HL-60 (cell line): Measurements from ENCODE around the gene CAMKK1.

Experiments used
- GABPA ChIP-seq: IDR thresholded peaks from 2 replicates; pipeline ENCODE4 v1.6.1; 2012; ENCODE audit warnings: low read depth
- POLR2AphosphoS5 ChIP-seq: IDR thresholded peaks from 2 replicates; pipeline ENCODE4 v1.6.1; 2012; ENCODE audit warnings: low read depth
- SPI1 ChIP-seq: IDR thresholded peaks from 2 replicates; pipeline ENCODE4 v1.6.1; 2012; ENCODE audit warnings: low read depth, mild to moderate bottlenecking, borderline replicate concordance
- TF ChIP-seq, protein P1 (sequence below): IDR thresholded peaks from one replicate; pipeline ENCODE4 v1.5.1; 2011; ENCODE audit warnings: low read length, control low read depth, inconsistent platforms; ENCODE audit not compliant: insufficient read depth
- TF ChIP-seq, protein P2 (sequence below): IDR thresholded peaks from 2 replicates; pipeline ENCODE4 v1.6.1; 2012; ENCODE audit warnings: low read depth; ENCODE audit not compliant: insufficient replicate concordance

- TF ChIP-seq, protein P1, sequence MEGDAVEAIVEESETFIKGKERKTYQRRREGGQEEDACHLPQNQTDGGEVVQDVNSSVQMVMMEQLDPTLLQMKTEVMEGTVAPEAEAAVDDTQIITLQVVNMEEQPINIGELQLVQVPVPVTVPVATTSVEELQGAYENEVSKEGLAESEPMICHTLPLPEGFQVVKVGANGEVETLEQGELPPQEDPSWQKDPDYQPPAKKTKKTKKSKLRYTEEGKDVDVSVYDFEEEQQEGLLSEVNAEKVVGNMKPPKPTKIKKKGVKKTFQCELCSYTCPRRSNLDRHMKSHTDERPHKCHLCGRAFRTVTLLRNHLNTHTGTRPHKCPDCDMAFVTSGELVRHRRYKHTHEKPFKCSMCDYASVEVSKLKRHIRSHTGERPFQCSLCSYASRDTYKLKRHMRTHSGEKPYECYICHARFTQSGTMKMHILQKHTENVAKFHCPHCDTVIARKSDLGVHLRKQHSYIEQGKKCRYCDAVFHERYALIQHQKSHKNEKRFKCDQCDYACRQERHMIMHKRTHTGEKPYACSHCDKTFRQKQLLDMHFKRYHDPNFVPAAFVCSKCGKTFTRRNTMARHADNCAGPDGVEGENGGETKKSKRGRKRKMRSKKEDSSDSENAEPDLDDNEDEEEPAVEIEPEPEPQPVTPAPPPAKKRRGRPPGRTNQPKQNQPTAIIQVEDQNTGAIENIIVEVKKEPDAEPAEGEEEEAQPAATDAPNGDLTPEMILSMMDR, result no peak
- TF ChIP-seq POLR2AphosphoS5 (no peak), SPI1 (no peak), GABPA (no peak)
- TF ChIP-seq, protein P2, sequence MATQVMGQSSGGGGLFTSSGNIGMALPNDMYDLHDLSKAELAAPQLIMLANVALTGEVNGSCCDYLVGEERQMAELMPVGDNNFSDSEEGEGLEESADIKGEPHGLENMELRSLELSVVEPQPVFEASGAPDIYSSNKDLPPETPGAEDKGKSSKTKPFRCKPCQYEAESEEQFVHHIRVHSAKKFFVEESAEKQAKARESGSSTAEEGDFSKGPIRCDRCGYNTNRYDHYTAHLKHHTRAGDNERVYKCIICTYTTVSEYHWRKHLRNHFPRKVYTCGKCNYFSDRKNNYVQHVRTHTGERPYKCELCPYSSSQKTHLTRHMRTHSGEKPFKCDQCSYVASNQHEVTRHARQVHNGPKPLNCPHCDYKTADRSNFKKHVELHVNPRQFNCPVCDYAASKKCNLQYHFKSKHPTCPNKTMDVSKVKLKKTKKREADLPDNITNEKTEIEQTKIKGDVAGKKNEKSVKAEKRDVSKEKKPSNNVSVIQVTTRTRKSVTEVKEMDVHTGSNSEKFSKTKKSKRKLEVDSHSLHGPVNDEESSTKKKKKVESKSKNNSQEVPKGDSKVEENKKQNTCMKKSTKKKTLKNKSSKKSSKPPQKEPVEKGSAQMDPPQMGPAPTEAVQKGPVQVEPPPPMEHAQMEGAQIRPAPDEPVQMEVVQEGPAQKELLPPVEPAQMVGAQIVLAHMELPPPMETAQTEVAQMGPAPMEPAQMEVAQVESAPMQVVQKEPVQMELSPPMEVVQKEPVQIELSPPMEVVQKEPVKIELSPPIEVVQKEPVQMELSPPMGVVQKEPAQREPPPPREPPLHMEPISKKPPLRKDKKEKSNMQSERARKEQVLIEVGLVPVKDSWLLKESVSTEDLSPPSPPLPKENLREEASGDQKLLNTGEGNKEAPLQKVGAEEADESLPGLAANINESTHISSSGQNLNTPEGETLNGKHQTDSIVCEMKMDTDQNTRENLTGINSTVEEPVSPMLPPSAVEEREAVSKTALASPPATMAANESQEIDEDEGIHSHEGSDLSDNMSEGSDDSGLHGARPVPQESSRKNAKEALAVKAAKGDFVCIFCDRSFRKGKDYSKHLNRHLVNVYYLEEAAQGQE, result no peak
Measured at GRCh38 chr17:3894911-3895343, 2.1 kb upstream of the CAMKK1 start.
